G401.6 (cell line): ENCODE results near the gene COX4I1.
"Not testable (repeated sequence)": the region's sequence is repeated elsewhere in the genome, so short reads cannot be mapped to it uniquely, and the experiment has no call there.

ENCODE experiments used
- FAIRE-seq: peaks from 2 replicates; lab custom pipeline; 2012; peaks lifted over from hg19 to GRCh38; lab: Jason Lieb, UNC

COX4I1 gene

DNA sequence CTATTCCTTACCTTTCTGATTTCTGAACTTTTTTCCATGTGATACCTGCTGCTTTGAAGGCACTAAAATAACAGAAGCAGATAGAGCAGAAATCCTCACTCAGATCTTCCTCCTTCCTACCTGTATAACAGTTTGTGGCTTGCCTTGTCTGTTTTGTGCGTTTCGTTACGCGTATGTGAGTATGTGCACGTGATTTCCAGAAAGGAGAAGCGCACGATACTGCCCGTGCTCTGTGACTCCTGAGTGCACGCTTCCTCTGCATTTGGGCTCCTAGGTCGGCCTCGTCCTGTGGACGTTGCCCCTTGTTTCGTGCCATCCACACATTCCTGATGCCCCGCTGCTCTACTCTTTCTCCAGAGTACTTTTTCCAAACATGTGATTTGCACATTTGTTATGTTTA, 4.1 kb downstream of the COX4I1 start:
- no peak for FAIRE-seq

DNA sequence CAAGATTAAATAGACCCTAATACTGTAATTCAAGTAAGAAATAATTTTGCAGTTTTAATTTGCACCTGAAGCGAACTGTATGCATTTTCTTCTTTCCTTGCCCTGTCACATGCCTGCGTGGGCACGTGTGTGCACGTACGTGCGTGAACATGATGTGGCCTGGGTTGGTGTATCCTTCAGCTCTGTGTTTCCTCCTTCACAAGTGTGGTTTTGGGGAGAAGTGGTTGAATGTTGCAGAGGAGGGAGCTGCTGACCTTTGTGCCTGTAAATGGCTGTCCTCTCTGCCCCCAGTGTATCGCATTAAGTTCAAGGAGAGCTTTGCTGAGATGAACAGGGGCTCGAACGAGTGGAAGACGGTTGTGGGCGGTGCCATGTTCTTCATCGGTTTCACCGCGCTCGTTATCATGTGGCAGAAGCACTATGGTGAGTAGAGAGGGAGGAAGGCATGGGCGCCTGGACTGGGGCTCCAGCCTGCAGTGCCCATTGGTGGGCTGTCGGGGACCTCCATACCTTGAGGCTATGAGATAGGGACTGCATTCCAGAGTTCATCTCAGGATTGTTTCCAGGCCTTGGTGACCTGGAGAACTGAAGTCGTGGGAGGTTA, 6.0 kb downstream of the COX4I1 start:
- FAIRE-seq, result no peak

DNA sequence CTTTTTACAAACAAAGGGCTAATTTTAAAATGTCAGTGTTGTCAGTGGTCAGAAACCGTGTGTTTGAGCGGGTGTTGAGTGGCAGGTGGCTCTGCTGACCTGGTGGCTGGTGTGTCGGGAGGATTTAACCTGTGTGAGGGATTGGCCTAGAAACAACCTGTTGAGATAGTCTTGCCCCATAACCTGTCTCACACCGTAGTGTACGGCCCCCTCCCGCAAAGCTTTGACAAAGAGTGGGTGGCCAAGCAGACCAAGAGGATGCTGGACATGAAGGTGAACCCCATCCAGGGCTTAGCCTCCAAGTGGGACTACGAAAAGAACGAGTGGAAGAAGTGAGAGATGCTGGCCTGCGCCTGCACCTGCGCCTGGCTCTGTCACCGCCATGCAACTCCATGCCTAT, 7.0 kb downstream of the COX4I1 start:
- no peak for FAIRE-seq

DNA sequence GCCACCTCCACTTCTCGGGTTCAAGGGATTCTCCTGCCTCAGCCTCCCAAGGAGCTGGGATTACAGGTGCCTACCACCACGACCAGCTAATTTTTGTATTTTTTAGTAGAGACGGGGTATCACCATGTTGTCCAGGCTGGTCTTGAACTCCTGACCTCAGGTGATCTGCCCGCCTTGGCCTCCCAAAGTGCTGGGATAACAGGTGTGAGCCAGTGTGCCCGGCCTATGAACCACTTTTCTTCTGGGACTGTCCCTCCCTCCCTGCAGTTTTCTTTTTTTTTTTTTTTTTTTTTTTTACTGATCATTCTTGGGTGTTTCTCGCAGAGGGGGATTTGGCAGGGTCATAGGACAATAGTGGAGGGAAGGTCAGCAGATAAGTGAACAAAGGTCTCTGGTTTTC, 7.8 kb downstream of the COX4I1 start:
- not testable (repeated sequence) for FAIRE-seq

DNA sequence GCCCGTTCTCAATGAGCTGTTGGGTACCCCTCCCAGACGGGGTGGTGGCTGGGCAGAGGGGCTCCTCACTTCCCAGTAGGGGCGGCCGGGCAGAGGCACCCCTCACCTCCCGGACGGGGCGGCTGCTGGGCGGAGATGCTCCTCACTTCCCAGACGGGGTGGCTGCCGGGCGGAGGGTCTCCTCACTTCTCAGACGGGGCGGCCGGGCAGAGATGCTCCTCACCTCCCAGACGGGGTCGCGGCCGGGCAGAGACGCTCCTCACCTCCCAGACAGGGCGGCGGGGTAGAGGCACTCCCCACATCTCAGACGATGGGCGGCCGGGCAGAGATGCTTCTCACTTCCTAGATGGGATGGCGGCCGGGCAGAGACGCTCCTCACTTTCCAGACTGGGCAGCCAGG, 8.6 kb downstream of the COX4I1 start:
- FAIRE-seq, result not testable (repeated sequence)

DNA sequence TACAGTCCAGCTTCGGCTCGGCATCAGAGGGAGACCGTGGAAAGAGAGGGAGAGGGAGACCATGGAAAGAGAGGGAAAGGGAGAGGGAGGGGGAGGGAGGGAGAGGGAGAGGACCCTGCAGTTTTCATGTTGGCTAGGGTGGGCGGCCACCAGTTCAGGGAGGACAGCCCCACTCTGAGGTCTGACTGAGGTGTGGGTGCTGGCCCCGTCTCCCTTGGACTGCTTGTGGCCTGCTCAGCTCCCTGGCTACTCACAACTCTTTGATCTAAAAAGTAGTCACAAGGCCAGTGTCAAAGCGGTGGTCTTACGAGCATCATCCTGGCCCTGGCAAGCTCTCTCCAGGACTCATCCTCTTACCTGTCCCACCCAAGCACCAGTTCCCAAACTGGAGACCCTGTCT, 9.4 kb downstream of the COX4I1 start:
- no peak for FAIRE-seq

DNA sequence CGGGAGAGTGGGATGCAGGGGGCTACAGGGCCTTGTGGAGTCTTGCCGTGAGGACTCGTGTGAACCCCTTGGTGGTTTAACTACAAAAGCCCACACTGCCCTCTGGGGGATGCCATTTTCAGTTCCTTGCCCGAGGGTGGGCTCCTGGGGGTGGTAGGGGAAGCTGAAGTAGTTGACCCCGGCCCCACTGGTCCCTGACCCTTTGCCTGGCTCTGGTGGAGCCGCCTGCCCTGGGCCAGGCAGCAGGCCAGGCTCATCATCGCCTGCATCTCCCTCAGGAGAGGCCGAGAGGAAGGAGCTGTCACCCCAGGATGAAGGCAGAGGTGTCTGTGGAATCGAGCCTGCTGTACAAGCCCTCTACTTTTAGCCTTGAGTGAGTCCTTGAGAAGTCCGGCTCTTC, 10.2 kb downstream of the COX4I1 start:
- no peak for FAIRE-seq

DNA sequence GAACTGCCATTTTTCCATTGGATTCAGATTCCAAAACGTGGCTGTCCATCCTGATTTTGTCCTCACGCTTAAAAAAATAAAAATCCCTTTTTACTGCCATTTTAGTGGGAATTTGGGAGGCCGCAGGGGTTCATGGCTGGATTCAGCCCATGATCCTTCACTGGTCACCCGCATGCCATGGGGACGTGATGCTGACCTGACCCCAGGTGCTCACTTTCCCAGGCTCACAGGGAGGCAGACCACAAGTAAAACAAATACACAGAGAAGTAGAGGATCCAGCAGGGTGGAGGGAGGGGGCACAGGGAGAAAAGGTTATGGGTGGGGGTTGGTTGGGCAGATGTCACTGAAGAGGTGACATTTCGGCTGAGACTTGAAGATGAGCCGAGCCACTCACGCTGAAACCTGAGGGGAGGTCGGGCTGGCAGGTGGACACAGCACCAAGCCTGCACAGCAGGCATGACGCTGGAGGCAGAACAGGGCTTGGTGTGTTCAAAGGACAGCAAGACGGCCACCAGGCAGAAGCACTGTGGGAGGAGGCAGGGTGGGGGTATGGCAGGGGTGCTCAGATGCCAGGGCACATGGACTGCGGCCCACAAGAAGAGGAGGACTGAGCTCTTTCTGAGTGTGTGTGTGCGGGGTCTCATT, 10.7 kb downstream of the COX4I1 start:
- no peak for FAIRE-seq

DNA sequence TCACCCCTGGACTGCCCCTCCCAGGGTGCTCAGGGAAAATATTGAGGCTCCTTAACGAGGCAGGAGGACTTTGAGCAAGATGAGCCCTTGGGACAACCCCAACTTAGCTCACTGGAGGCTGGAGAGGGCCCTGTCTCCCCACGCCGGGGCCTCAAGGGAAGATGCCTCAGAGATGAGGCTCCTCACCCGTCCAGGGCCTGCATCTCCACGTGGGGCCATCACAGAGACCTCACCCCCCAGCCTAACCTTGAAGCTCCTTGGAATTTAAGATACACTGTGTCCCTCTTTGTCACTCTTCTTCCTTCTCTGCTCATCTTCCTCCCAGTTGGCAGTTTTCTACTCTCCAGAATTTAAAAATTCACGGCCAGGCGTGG, 11.2 kb downstream of the COX4I1 start:
- FAIRE-seq, result no peak

DNA sequence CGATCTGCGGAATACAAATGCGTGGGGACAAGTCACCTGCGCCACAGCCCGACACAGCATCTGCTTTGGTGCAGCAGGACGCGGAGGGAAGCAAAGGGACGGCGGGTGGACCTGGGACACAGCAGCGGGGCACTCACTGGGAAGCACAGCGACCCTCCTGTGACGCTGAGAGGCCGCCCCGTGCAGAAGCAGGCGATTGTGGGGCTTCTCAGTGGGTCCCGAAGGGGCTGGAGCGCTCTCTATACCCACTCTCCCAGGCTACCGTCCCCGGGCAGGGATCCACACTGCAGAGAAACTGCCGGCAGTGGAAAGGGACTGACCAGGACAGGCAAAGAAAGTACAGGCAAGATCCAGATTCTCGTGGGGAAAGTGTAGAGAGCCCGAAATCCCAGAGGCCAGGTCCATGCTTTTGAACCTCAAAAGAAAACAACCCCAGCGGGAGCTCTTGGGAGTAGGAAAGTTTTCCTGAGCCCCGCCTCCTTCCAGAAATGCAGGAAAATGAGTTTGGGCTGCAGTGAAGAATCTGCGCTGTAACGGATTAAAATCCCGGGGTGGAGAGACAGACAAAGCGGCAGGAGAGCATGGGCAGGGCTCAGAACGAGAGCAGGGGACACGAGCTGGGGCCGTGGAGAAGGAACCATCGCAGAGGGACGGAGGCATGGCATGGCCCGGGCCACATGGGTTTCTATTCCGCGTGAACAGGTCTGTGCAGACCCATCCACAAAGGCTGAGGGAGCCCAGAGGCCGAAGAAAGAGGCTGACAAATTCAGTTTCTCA, 12.7 kb downstream of the COX4I1 start:
- no peak for FAIRE-seq

DNA sequence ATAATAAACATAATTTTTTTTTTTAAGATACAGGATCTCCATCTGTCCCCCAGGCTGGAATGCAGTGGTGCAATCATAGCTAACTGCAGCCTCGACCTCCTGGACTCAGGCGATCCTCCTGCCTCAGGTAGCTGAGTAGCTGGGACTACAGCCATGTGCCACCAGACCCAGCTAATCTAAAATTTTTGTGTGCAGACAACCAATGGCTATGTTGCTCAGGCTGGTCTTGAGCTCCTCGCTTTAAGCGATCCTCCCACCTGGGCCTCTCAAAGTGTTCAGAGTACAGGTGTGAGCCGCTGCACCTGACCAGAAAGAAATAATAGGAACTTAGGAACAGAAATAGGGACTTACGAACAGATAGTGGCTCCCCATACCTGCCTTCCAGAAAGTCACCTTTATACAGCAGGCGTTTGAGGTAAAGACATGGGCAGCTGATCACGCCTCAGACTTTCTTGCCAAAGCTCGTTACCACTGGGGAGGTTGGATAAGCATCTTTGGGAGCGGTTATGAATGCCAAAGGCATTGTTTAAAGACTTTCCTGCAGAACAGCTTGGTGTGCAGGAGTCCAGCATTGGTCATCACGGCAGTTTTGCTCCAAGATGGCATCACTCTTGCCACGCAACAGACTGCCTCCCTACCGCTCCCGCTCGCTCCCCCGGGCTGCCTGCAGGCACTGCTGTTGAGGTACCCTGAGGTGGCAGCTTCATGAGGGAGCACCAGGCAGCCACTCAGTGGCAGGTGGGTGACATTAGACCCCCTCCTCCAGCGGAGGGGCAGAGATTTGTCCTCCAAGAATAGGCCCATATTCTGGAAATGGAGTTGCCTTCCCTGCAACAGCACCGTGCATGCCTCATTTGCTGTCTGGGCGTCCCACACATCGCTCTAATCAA, 13.6 kb downstream of the COX4I1 start:
- no peak for FAIRE-seq

DNA sequence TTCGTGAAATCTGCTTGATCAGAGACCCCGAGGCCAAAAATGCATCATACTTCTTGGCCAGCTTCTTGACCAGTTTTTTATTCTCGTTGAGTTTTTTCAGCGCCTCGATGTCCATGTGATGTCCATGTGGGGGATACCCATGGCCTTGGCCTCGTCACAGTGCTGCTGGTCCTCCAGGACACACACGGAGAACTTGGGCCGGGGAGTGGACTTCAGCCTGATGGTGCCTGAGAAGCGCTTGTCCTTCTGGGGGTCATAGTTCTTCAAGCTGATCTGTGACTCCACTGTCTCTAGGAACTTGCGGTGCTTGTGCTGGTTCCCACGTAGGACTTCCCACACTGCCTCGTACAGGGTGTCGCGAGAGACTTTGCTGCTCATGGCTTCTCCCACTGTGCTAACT, 16.7 kb downstream of the COX4I1 start:
- no peak for FAIRE-seq

DNA sequence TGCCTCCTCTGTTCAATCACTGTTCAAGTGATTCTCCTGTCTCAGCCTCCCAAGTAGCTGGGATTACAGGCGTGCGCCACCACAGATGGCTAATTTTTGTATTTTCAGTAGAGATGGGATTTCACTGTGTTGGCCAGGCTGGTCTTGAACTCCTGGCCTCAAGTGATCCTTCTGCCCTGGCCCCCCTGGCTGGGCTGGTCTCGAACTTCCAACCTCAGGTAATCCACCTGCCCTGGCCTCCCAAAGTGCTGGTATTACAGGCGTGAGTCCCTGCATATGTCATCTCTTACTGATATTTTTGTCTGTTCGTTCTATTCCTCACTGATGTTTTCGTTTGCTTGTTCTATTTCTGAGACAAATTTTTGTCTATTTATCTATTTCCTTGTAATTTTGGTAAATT, 17.7 kb downstream of the COX4I1 start:
- not testable (repeated sequence) for FAIRE-seq

DNA sequence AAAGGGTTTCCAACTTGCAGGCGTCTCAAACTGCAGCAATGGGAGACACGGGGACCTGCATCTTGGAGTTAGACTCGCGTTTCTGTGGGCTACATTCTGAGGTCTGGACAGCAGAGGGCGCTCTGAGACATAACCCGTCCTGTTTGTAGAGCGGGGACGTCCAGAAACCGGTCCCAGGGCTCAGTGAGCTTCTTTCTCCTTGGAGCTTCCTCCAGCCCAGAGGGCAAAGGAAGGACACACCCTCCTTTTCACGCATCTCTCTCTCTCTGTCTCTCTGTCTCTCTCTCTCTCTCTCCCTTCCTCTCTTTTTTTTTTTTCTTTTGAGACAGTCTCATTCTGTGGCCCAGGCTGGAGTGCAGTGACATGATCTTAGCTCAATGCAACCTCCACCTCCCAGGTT, 19.8 kb downstream of the COX4I1 start:
- no peak for FAIRE-seq

DNA sequence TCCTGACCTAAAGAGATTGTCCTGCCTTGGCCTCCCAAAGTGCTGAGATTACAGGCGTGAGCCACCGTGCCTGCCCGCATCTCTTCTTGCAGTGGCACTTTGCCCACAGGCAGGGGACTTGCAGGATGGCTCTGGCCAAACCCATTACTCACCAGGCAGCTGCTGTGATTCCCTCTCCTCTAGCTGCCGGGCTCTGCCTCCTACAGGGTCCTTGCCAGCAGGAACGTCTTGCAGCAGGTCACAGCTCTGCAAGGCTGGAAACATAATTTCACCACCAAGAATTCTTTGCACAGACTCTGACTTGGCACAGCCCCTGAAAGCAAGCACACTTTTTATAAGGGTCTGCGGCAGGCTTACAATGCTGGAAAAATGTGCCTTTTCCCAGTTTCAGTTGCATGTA, 20.3 kb downstream of the COX4I1 start:
- FAIRE-seq, result no peak

DNA sequence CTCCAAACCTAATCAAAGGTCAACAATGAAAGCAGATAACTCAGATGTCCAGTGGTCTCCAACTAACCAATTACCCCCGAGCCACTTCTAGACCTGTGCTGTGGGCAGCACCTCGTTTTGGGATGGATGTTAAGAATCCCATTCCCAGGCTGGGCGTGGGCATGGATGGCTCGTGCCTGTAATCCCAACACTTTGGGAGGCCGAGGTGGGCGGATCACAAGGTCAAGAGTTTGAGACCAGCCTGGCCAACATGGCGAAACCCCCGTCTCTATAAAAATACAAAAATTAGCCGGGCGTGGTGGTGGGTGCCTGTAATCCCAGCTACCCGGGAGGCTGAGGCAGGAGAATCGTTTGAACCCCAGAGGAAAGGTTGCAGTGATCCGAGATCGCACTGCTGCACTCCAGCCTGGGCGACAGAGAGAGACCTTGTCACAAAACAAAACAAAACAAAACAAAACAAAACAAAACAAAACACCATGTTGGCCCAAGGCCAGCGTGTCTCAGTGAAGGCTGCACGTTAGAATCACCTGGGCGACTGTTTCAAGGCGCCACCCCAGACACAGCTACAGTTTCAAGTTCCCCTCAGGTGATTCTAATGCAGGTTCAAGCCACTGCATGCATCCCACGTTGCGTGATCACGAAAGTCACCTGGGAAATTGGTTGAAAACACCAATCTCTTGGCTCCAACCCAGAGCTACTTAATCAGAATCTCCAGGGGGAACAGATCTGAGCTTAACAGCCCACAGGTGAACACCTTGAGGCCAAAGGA, 21.3 kb downstream of the COX4I1 start:
- FAIRE-seq, result no peak

DNA sequence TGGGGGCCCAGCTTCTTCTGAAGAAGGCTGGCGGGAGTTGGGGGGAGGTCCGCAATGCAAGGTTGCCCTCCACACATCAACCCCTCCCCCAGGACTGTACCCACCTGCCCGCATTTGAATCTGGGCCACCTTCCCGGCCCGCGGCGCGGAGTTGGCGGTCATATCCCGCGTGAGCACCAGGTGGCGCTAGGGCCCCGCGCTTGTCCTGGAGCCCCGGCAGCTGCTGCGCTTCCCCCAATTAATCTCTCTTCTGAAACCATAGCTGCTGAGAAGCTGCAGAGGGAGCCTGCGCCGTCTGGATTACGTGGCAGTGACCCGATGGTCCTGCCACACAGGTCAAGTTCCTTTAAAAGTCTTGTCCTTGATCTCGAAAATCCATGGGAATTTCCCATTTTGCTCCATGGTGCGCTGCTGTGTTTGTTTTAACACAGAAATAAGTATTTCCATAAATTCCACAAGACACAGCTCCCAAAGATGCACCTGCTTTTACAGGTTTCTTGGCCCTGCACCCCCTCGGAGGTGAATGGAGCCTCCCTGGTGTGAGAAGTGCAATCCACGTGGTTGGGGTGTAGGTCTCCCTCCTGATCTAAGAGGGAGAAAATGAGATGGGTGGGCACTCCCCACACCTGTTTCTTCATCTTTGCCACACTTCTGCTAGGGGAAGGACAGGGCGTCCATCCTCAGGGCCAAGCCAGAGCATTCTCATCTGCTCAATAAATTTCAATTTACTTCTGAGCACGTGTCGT, 22.1 kb downstream of the COX4I1 start:
- no peak for FAIRE-seq

DNA sequence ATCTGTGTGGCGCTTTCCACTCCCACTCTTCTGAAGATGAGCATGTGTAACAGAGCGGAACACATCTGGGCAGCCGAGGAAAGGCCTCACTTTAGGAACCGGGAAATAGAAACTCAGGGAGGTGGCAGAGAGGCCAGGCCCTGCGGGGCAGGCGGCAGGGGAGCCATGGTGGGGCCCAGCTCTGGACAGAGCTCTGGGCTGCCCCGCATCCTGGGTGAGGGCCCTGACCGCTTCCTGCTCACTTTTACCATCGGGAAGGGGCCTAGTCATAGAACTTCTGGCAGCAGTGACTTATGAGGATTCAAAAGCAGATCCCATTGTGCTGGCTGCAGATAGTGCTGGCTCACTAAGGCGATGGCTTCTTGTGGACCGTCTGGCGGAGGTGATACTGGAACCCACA, 22.6 kb downstream of the COX4I1 start:
- no peak for FAIRE-seq

DNA sequence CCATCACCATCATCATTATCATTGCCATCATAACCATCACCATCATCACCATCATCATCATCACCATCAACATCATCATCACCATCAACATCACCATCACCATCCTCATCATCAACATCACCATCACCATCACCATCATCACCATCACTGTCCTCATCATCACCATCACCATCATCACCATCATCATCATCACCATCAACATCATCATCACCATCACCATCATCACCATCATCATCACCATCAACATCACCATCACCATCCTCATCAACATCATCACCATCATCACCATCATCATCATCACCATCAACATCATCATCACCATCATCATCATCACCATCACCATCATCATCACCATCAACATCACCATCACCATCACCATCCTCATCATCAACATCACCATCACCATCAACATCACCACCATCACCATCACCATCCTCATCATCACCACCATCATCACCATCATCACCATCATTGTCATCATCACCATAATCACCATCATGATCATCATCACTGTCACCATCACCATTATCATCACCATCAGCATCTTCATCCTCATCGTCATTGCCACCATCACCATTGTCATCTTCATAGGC, 23.9 kb downstream of the COX4I1 start:
- no peak for FAIRE-seq

DNA sequence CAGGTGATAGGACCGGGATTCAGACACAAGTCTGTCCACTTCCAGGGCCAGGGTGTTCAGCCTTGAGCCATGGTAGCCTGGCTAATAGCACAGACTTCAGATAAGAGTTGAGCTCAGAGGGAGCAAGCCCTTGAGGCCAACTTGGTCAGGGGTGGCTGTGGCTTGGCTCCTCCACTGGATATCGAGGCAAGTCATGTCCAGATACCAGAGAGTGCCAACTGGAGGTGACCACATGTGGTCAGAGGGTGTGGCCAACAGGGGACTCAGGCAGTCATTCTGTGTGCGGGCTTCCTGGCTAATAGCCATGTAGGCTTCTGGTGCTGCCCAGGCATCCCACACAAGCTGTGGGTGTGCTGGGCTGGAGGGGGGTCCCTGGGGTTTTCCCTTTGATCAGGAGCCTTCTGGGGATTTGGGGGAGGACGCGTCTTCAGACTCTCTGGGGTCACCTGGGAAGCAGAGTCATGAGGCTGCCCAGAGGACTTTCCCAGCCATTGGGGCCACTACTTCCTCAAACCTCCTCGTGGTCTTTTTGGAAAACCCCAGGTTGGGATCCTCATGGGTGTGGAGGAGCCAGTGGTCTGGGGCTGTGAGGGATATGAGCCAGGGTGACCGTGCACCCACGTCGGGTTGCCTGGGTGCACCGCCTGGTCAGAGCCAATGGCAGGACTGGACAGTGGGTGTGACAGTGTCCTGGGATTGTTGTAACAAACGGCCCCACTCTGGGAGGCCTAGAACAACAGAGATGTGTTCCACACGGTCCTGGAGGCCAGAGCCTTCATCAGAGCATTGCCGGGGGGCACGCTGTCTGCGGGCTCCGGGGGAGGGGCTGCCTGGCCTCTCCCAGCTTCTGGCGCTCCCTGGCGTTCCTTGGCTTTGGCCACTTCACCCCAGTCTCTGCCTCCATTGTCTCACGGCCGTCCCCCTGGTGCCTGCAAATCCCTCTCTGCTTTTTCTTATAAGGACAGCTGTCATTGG, 25.0 kb downstream of the COX4I1 start:
- FAIRE-seq, result no peak
